AG20443 (cell line): ENCODE results near the gene KRTAP10-9.
"Not testable (repeated sequence)": the region's sequence is repeated elsewhere in the genome, so short reads cannot be mapped to it uniquely, and the experiment has no call there.

Experiments used
- DNase-seq: peaks from one replicate; pipeline ENCODE4 v3.0.0; 2012; ENCODE audit warnings: low spot score, mixed read lengths

Gene KRTAP10-9

DNA sequence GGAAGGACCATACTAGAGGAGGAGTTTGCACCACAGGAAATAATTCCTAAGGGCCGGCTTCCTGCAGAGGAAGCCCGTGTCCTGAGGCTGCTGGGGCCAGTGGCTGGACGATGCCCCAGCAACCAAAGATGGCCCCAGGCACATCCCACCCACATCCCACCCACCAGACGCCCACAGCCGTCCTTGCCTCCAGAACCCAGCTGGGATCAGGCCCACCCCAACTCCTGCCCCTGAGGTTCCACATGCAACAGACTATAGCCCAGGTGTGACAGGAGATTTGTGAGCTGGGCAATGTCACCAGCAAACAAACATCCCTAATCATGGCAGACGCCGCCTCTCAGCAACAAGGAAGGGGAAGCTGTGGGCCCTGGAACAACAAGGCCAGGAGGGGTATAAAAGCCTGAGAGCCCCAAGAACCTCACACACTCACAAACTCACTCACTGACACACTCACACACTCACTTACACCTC, at the start of gene KRTAP10-9:
Gene KRTAP10-9, plus strand, starts transcription at position 421 of the 471 bp plus-strand sequence. CDS start 79 bp downstream, outside the sequence.
- no peak for DNase-seq

GRCh38 chr21:44578371-44579055, 48.4 kb upstream of the KRTAP10-9 start:
- no peak for DNase-seq

- no peak for DNase-seq
Measured at GRCh38 chr21:44579056-44579832, 47.6 kb upstream of the KRTAP10-9 start.

- no peak for DNase-seq
Measured at GRCh38 chr21:44579833-44580144, 47.1 kb upstream of the KRTAP10-9 start.

- not testable (repeated sequence) for DNase-seq
Measured at GRCh38 chr21:44580231-44580821, 46.6 kb upstream of the KRTAP10-9 start, which contains the start of gene KRTAP10-5. TSS of gene KRTAP10-5 (minus strand) at chr21:44580604. CDS start at chr21:44580578, 26 bp downstream.

- DNase-seq: no peak
Measured at GRCh38 chr21:44581158-44581557, 45.7 kb upstream of the KRTAP10-9 start.

DNA sequence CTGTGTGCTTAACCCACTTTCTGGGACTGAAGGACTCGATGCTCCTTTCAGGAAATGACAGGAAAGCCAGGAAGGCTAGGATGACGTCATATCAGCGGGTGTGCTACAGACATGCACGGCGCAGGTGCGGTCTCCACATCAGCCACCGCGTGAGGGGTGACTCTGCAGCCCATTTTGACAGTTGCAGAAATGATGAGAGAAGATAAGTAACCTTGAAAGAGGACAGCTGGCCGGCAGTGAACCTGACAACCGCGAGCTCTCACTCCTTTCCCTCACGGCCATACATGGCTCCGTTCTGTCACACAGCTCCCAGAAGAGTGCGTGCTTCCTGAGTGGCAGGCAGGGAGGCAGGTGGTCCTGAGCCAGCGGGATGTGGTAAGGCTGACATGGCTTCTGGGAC, 44.8 kb upstream of the KRTAP10-9 start:
- no peak for DNase-seq

- no peak for DNase-seq
Measured at GRCh38 chr21:44583089-44583799, 43.6 kb upstream of the KRTAP10-9 start.

DNA sequence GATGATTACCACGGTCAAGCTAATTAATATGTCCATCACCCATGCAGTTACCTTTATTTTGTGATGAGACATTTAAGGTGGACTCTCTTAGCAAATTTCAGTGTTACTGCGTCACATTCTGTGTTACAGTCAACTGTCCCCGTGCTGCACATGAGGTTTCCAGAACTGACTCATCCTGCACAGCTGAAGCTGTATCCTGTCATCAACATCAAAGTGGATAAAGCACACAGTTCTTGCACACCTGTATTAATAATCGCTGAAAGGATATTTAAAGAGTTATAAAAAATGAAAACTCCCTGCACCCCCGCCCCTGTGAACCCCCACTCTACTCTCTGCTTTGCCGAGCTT, 43.1 kb upstream of the KRTAP10-9 start:
- DNase-seq: no peak

- DNase-seq: no peak
Measured at GRCh38 chr21:44585892-44586291, 41.0 kb upstream of the KRTAP10-9 start.

GRCh38 chr21:44589094-44589493, 37.8 kb upstream of the KRTAP10-9 start:
- DNase-seq: no peak

- DNase-seq: no peak
Measured at GRCh38 chr21:44589586-44590305, 37.1 kb upstream of the KRTAP10-9 start.

GRCh38 chr21:44590311-44590721, 36.6 kb upstream of the KRTAP10-9 start:
- DNase-seq: no peak

DNA sequence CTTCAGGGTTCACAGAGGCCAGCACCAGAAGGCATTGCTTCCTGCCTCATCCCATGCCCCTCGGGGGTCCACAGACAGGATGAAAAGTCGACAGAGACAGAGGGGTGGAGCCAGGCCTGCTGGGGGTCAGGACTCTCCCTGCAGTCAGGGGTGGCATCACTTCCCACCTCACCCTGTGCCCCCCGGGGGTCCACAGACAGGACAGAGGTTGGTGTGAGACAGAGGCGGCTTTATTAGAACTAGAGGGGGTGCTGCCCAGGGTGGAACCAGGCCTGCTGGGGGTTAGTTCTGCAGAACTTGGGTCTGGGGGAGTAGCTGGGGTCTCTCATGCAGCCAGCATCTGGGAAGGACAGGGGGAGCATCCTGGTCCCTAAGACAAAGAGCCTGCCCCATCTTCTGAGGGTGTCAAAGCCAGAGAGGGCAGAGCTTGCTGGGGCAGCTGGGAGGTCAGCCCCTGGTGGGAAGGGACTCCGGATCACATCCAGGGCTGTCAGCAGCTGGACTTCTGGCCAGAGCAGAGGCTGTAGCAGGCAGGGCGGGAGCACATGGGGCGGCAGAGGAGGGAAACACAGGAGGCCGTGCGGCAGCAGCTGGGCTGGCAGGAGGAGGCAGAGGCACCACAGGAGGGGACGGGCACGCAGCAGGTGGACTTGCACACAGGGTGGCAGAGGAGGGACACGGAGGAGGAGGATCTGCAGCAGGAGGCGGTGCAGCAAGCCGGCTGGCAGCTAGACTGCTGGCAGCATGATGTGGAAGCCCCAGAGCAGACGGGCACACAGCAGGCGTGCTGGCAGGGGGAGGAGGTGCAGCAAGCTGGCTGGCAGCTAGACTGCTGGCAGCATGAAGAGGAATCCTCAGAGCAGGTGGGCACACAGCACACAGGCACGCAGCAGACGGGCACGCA, 35.7 kb upstream of the KRTAP10-9 start:
- DNase-seq: not testable (repeated sequence)

- not testable (repeated sequence) for DNase-seq
Measured at GRCh38 chr21:44591801-44592130, 35.1 kb upstream of the KRTAP10-9 start.

GRCh38 chr21:44592446-44593311, 34.2 kb upstream of the KRTAP10-9 start, which contains the start of gene KRTAP10-6:
TSS of gene KRTAP10-6 (minus strand) at chr21:44592505. CDS start at chr21:44592484, 21 bp downstream.
- no peak for DNase-seq

GRCh38 chr21:44593598-44594405, 33.1 kb upstream of the KRTAP10-9 start:
- no peak for DNase-seq

GRCh38 chr21:44594406-44594916, 32.4 kb upstream of the KRTAP10-9 start:
- no peak for DNase-seq

GRCh38 chr21:44595524-44595923, 31.4 kb upstream of the KRTAP10-9 start:
- DNase-seq: no peak
